H1 (cell line): Measurements from ENCODE around the gene FBXL17. TPM values are rescaled to one million over a fixed set of nuclear protein-coding genes. Genes with fewer than 3 reads are reported as not detected.

ENCODE experiments used
- CEBPB ChIP-seq: IDR thresholded peaks from 2 replicates; pipeline ENCODE4 v1.6.1; 2012; ENCODE audit warnings: low read depth, low read length
- CHD7 ChIP-seq: fragments of 300-600 bp; sonication (generic); IDR thresholded peaks from 2 replicates; pipeline ENCODE4 v1.7.1; 2012; ENCODE audit warnings: low read length, moderate library complexity, mild to moderate bottlenecking, inconsistent platforms; ENCODE audit not compliant: insufficient replicate concordance
- CTBP2 ChIP-seq: IDR thresholded peaks from 2 replicates; pipeline ENCODE4 v1.7.0; 2011; ENCODE audit warnings: borderline replicate concordance, mild to moderate bottlenecking, moderate library complexity, mixed read lengths, low read length; ENCODE audit not compliant: insufficient read depth, insufficient read length
- PHF8 ChIP-seq: fragments of 200-600 bp; sonication (generic); conservative IDR thresholded peaks from 2 replicates; pipeline ENCODE4 v1.7.1; 2012; ENCODE audit warnings: low read depth, mild to moderate bottlenecking, inconsistent platforms, low read length, moderate library complexity
- RAD21 ChIP-seq, 2 experiments: IDR thresholded peaks in 1 of 2; conservative IDR thresholded peaks in 1 of 2; 2 replicates each; pipeline ENCODE4 v1.6.1; 2011; ENCODE audit warnings: low read depth in 2 of 2, low read length in 2 of 2, improper control_type of control experiment in 1 of 2, inconsistent platforms in 1 of 2, mild to moderate bottlenecking in 1 of 2, moderate library complexity in 1 of 2
- SP4 ChIP-seq: IDR thresholded peaks from 2 replicates; pipeline ENCODE4 v1.6.1; 2012; ENCODE audit warnings: low read length, inconsistent platforms
- TCF12 ChIP-seq: IDR thresholded peaks from 2 replicates; pipeline ENCODE4 v1.6.1; 2011; ENCODE audit warnings: low read depth, mild to moderate bottlenecking, low read length
- polyA plus RNA-seq, 7 experiments: library from polyadenylated mRNA; depleted of rRNA in 3 of 7; stranded (reverse) in 5 of 7; unstranded in 2 of 7; fragments of >200 nt in 5 of 7; fragments of 200-250 nt in 2 of 7; gene quantifications; 1 replicate in 5 of 7; 2 replicates in 1 of 7; 4 replicates in 1 of 7; pipeline versions ENCODE4 v1.2.1 to v1.2.3, GENCODE V29; 2011 to 2013; ENCODE audit warnings: missing spikeins in 2 of 7, mixed read lengths in 2 of 7
- total RNA-seq: library from RNA; stranded (reverse); fragmentation: NEBNext Ultra II Directional; extraction: Animal tissue kit (Norgen Biotek cat#: 25700); gene quantifications from 2 replicates; pipeline ENCODE4 v1.2.1, GENCODE V29; 2021

The FBXL17 gene
- total and polyA plus RNA-seq, 2 of the 8 experiments (the other 6 are each of a cell fraction or from before 2014, with no cell fraction given), result 0.35 to 4.3 TPM

DNA sequence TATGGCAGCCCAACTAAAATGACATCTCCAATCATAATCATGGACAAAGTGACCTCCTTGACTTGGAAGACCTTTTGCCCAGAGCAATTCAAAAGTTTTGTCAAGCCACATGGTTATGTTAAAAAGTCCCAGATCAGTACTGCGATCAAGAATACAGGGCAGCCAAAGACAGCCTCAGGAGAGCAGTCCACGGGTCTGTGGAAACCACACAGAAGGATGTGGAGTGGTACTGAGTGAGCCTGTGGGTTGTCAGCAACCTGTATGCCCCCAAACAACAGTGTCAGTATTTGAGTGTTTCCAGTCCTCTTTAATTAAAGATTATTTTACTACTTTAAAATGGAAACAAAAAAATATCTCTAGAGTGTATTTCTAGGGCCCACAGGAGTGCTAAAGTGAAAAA, 365.8 kb downstream of the FBXL17 start (continued):
- TF ChIP-seq CHD7 (no peak), RAD21 (IDR thresholded peaks at IDR 0.05 in 1 of 2, conservative IDR thresholded peaks at IDR 0.05 in 1 of 2; ENCODE audit: low read depth in 2 of 2, low read length in 2 of 2) (no peak), PHF8 (no peak), TCF12 (no peak), CEBPB (no peak), CTBP2 (no peak), SP4 (no peak)
- TF ChIP-seq, all 59 proteins: peak for 0
